GM12872 (cell line): ENCODE results near the gene MCC.

Experiments used
- CTCF ChIP-seq: IDR thresholded peaks from 3 replicates; pipeline ENCODE4 v1.5.1; 2011; ENCODE audit warnings: low read depth, mild to moderate bottlenecking, low read length, moderate library complexity; ENCODE audit not compliant: insufficient read depth

Gene MCC

GRCh38 chr5:113038136-113038535 lies 450.1 kb downstream of the MCC start:
- TF ChIP-seq CTCF, result no peak

GRCh38 chr5:113036826-113037225 lies 451.4 kb downstream of the MCC start:
- no peak for TF ChIP-seq CTCF

DNA sequence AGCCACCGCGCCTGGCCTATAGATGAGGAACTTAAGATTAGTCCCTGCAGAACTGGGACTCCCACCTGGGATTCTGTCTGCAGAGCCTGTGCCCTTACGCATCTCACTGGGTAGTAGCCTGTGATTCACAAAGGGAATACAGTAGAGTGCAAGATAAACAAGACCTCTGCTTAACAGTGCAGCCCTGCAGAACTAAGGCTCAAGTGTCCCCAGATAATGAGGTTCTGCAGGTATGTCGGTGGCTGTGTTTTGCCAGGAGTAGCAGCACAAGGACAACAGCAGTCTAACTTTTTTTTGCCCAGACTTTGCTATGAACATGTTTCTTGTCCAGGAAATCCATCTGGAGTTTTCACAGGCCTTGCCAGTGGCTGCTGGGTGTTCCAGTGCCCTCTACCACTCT lies 451.9 kb downstream of the MCC start:
- TF ChIP-seq CTCF, result no peak

- no peak for TF ChIP-seq CTCF
Observed at GRCh38 chr5:113035096-113035495, 453.2 kb downstream of the MCC start.

DNA sequence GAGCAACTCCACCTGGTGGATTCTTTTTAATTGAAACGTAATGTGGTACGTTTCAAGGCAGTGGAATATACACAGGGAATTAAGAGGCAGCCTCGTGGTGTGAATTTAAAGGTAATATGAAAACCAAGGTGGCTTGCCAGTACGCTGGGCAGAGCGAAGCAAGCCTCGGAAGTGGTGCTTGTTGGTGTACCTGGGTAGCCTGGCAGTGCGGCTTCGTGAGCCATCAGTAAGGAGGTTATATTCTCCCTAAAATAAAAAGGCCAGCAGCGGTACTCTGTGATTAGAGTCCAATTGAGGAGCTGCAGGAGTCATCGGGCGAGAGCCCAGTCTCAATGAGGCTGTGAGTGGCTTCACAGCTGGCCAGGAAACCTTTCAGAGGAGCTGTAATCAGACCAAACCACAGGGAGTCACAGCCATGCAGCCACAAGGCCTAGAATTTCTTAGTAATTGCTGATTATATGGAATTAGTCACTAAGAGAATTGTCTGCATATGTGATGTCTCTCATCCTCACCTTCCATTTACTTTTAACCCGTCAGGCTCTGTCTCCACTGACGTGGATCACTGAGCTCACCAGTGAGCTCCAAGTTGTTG lies 454.0 kb downstream of the MCC start:
- no peak for TF ChIP-seq CTCF

GRCh38 chr5:113031557-113031956 lies 456.7 kb downstream of the MCC start:
- TF ChIP-seq CTCF, result no peak

- TF ChIP-seq CTCF, result no peak
Observed at GRCh38 chr5:113031104-113031503, 457.1 kb downstream of the MCC start.
